NK-92 (cell line): ENCODE data around the gene SEC16A.

Source experiments
- DNase-seq: peaks from one replicate; lab custom pipeline; 2025; ENCODE audit not compliant: unreplicated experiment; lab: John Stamatoyannopoulos, UW

Gene SEC16A

DNA sequence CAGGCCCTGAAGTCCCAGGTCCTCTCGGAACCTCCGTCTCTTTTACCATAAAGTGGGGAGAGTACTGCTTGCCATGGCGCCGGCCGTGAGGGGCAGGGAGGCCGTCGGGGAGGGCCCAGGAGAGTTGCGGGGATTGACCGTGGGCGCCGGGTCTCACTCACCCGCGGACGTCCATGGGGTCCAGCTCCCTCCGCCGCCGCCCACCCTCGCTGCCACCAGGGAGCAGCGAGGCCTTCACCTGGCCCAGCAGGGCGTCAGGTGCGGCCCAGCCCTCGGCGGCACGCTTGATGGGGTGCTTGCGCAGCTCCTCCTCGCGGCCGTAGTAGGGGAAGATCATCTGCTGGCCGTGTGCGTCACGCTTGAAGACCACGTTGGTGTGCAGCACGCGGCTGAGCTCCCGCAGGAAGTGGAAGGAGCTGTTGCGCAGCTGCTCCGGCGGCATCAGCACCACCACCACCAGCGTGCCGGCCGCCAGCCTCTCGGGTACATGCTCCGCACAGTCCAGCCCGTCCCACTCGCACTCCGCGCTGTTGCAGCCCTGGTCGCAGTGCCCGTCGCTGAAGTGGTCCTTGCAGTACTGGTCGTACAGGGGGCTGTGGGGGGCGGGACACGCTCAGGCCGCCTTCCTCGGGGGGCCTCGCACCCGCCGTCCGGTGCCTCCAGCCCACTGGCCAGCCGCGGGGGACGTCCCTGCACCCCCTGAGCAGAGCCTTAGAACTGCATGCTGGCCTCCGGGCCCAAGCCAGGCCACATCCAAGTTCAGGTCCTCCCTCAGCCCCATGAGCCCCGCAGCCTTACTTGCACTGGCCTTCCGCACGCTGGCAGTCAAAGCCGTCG is 21.9 kb upstream of the SEC16A start:
- DNase-seq = no peak

DNA sequence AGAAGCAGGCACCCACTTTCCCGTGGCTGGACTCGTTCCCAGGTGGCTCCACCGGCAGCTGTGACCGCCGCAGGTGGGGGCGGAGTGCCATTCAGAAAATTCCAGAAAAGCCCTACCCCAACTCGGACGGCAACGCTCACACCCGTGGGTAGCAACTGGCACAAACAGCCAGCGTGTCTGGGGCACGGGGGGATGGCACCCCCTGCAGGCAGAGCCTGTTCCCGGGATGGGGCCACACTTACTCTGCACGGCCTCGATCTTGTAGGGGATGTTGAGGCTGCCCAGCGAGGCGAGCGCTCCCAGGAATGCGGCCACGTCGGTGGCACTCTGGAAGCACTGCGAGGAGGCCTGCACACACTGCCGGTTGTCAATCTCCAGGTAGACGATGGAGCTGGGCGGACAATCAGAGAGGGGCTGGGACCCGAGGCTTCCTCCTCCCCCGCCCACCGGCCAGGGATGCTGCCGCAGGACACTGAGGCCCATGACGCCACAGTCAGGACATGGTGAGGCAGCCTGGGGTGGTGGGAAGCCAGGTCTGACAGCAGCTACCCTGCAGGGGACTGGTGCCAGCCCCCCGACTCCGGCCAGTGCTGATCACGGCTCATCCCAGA is 20.2 kb upstream of the SEC16A start:
- DNase-seq = no peak

DNA sequence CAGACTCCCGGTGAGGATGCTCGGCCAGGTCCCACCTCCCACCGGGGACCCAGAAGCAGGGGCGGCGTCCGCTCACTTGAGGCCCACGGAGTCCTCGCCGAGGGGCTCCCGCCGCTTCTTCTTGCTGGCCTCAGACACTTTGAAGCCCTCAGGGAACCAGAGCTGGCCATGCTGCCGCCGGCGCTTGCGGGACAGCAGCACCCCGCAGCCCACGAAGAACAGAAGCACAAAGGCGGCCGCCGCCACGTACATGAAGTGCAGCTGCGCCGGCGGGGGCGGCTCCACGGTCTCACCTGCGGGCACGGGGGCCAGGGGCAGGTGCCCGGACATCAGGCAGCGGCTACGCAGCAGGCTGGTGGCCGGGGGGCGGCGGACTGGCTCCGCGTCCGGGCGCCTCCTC is 19.4 kb upstream of the SEC16A start:
- DNase-seq = no peak

DNA sequence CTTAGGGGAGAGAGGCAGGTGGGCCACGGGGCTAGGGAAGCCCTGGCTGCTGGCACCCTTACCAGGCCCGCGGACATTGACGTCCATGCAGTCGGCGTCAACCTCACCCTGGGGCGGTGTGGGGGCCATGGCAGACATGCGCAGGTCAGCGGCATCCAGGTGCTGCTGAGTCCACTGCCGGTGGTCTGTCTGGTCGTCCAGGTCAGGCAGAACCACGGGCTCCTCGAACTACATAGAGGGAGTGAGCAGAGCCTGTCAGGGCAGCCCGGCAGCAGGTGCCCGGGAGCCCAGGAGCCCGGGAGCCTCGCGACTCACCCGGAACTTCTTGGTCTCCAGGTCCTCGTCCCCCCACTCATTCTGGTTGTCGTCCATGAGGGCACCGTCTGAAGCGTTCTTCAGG is 18.8 kb upstream of the SEC16A start:
- DNase-seq = no peak

DNA sequence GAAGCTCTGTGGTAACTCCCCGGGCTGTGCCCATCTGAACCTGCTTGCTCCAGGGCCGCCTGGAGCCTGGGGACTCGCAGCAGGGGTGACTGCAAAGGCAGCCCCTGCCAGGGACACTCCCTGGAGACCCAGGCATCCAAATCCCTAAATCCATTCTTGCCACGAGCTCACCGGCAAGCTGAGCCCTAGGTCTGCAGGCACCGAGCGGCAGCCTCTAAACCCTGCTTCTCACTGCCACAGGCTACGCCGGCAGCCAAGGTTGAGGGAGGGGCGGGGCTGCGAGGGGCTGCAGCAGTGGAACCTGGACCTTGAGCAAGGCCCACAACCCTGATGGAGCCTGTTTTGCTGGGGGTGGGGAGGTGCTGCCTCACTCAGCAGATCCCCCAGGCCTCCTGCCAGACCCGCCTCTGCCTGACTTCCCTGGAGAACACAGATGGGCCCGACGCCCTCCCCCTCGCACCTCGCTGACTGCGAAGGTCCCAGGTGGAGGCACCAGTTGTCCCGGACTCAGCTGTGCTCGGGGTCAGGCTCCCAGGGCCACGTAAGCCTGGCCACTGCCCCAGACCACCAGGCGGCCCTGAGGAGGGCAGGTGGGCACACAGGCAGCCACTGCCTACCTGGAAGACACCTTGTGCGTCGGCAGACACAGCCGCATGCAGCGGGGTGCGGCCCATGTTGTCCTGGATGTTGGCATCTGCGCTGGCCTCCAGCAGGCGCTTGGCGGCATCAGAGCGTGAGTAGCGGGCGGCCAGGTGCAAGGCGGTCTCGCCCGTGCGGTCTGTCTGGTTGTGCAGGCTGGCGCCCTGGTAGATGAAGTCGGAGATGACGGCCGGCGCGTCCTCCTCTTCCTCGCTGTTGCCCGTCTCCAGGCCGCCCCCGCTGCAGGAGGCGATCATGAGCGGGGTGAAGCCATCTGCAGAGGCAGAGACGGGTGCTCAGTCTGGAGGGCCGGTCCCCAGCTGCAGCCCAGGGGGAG is 17.4 kb upstream of the SEC16A start:
- DNase-seq = no peak

DNA sequence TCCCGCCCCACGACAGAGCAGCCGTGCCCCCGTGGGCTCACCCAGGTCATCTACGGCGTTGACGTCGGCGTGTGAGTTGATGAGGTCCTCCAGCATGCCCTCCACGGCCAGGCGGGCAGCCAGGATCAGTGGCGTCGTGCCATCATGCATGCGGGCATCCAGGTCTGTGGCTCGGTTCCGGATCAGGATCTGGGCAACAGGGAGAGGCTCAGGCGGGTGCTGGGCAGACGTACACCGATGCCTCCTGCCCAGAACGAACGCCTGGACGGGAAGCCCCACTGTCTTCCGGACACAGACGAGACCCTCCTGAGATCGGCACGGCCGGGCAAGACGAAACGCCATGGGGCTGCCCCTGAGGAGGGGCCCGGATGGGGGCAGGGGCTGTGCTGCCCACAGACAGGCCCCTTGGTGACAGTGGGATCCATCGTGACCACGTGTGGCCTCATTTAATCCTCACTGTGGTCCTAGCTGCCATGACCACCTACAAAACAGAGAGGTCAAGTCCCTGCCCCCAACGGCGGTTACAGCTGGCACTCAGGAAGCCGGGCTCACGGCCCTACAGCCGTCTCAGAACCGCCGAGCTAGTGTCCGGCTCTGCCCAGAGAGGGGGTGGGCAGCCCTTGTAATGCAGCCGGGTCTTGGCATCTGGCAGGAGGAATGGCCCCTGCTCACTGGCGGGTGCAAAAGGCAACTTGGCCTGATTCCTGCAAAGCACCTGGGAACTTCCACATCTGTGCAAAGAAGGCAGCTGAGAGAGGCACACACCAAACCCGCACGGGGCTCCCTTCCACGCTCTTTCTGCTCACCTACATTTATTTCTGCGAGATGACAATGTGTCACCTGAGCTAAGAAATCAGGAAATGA is 16.5 kb upstream of the SEC16A start:
- DNase-seq = no peak

DNA sequence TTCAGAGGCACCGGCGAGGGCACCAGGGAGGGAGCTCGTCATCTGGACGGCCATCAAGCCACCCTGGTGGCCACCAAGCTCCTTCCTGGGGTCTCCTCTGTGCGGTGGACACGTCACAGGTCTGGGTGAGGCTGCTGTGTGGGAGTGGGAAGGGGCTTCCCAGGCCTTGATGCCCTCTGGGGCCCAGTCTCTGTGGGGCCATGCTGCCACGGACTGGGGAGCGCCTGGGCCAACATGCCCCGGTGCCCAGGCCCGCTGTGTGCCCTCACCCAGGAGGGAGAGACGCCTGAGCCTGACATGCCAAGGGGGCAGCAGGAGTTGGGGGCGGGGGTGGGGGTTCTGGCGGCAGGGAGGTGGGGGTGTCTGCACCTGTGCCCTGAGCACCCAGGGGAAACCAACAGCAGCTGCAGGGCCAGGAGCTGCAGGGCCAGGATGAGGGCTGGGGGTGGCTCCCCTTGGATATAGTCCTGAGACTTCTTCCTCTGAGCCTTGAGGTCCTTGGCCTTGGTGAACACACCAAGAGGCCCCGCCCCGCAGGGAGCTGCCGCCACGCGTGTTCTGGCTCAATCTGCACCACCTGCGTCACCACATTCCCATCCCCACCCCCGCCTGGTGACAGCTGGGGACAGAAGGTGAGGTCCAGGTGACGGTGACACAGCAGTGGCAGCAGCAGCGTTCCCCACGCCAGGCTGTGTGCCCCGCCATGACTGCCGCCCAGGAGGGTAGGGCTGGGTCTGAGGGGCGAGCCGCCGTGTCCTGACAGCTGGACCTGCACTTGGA is 15.3 kb upstream of the SEC16A start:
- no peak for DNase-seq

DNA sequence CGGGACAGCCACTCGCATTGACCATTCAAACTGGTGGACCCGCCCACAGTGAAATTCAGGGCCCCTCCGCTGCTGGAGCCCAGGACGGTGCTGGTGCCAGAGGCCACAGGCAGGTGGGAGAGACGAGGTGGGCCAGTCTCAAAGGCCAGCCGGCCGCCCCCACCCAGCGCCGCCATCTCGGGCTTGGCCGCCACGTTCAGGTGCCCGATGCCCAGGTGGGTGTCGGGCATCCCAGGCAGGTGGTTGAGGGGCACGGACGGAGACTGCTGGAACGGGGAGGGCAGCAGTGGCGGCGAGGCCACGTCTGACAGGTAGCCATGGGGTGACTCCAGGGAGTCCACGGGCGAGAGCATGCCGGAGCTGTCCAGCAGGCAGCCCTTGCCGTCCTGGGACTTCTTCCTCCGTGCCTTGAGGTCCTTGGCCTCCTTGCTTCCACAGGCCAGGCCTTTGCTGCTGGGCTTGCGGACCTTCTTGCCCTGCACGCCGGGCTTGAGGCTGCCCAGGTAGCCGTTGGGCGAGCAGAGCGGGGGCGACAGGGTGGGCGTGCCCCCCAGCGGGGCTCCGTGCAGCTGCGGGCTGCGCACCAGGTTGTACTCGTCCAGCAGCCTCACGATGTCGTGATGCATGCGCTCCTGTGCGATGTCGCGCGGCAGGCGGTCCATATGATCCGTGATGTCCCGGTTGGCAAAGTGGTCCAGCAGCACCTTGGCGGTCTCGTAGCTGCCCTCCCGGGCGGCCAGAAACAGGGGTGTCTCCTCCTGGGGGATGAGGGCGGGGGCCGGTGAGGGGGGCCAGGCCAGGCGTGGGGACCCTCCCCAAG is 14.2 kb upstream of the SEC16A start:
- DNase-seq = no peak

DNA sequence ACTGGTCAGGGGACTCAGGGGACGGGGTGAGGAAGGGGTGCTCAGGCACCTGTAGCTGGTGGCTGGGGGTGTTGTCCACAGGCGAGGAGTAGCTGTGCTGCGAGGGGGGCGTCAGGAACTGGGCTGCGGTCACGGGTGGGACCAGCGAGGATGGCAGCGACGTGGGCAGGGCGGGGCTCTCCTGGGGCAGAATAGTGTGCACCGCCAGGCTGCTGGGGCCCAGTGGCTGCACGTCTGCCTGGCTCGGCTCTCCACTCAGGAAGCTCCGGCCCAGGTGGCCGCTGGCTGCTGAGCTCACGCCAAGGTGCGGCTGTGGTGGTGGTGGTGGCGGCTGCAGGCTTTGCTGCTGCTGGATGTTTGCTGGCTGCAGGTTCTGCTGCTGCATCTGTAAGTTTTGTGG is 13.3 kb upstream of the SEC16A start:
- no peak for DNase-seq

DNA sequence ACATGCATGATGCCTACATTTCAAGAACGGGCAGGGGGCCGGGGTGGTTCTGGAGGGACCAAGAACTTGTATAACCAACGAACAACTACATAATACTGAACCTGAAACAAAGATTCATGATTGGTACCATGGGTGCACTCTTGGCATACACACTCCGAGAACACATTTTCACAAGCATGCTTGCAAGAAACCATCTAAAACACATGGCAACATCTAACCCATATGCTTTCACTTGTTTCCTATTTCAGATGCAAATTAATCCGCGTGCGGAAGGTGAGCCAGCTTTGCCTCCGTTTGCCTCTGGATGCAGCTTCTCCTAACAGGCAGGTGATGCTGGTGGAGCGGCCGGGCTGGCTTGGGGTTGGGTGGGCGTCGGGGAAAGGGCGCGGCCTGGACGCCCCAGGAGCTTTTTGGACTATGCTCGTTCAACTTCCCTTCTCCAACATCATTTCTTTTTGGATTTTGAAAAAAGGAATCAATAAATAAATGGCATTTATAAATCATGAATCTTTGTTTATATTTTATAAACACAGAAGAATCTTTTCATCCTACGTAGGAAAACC is 12.5 kb upstream of the SEC16A start:
- no peak for DNase-seq

DNA sequence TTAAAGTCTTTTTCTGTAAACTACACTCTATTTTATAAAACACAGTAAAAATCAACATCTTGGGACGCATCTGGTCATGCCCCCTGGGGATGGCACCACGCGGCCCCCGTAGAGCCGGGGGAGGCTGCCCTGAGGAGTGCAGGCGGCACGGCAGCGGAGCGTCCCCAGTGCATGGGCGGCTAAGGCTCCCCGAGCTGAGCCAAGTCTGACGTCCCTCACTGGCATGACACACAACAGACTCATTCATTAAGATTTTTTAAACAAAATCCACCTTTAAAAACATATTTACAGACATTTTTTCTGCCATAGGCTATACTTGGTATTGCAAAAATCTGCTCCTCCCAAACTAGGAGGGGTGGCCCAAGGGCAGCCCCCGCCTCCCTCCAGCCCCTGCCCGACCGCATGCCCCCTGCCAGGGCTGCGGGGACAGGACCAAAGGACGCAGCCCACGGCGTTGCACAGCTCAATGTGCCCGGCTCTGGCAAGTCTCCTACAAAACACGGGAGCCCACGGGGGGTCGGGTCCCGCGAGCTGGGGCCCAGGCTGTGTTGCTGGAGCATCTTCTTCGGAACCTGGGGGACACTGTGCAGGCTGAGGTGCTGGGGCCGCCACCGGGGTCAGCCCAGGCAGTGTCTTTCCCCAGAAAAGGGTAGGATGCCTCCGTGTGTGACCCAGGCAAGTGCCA is 11.8 kb upstream of the SEC16A start:
- no peak for DNase-seq

DNA sequence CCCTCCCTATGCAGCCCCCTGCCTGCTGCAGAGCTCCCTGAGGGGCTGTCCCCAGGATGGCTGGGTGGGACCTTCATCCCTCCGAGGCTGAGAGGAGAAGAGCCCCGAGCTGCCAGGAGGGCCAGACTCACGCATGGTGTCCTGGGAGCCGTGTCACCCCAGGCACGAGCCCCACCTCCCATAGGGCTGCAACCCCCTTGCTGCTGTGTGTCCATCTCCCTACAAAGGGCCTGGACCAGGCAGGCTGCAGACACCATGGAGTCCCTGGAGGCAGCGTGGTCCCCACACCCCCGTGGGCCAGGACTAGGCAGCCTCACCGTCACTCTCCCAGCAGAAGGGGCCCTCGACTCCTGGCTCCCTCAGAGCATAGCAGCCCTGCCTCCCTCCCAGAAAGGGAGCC is 11.2 kb upstream of the SEC16A start:
- no peak for DNase-seq

DNA sequence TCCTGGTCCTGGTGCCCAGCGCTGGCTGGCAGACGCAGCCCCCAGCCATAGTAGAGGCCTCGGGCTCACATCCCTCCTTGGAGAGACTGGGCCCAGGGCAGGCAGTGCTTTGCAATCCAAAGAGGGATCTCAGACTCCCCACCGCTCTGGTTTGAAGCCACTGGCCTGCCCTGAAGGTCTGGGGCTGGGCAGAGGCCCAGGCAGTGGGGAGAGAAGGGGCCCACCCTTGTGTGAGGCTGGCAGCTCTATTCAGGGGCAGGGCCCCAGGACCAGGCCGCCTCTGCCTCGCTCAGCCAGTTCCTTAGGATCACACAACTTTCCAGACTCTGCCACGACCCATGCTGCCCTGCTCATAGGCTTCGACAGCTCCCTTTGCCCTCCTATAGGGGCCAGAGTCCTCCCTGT is 10.7 kb upstream of the SEC16A start:
- DNase-seq = no peak

DNA sequence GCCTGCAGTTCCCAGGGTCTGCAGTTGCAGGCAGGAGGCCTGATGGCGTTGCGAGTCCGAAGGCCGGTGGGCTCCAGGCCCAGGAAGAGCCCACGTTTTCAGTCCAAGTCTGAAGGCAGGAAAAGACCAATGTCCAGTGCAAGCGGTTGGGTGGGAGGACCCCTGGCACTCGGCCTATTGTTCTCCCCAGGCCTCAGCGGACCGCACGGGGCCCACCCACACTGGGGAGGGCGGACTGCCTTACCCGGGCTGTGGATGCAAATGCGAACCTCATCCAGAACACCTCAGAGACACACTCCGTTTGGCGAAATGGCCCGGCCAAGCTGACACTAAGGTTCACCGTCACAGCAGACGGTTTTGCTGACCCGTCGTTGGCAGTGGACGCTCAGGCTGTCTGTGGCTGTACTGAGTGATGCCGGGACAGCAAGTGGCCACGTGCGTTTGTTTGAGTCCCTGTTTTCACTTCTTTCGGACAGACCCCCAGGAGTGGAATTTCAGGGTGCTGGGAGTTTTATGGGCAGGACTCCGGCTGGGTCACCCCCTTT is 10.2 kb upstream of the SEC16A start:
- no peak for DNase-seq

DNA sequence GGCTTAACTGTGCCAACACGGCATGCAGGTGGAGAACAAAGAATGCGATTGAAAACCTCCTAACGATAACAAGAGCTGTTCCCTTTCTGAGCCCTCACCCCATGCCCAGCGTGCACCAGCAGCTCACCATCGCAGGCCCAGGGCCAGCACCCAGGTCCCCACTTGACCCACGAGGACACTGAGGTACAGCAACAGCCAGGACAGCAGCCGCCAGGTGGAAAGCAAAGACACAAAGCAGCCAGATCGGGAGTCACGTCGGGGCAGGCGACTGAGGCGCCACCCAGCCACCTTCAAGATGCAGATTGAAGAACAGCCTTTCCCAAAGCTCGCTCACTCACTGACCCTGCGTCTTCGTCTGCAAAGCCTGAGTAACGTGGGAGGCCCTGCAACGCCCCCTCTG is 6.9 kb upstream of the SEC16A start:
- DNase-seq = no peak

DNA sequence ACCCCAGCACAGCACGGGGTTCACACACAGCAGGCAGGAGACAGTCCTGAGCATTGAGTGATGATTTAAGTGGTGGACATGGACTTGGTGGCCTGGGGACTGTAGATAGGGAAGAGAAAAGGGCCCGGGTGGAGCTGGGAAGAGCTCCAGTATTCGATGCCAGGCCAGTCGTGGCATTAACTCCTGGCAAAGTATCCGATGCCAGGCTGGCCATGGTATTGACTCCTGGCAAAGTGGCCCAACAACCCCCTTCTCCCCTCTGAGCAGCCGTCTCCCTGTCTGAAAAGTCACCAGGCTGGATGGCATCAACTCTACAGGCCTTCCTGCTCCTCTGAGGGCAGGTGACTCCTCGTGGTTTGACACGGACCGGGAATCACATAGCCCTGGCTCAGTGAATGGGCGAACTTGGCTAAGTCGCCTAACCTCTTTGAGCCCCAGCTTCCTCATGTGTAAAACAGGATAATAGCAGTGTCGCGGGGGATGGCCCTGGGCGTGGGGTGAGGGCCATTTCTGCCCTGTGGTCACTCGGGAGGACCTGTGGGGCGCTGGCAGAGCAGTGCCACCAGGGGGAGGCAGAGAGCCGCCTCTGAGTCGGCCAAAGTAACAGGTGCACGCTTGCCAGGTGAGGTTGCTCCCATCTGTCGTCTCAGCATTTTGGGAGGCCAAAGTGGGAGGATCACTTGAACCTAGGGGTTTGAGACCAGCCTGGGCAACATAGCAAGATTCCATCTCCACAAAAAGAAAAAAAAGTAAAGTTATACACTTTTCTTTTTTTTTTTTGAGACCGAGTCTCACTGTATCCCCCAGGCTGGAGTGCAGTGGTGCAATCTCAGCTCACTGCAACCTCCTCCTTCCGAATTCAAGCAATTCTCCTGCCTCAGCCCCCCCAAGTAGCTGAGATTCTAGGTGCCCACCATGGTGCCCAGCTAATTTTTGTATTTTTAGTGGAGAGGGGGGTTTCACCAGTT is 5.7 kb upstream of the SEC16A start:
- DNase-seq = no peak

DNA sequence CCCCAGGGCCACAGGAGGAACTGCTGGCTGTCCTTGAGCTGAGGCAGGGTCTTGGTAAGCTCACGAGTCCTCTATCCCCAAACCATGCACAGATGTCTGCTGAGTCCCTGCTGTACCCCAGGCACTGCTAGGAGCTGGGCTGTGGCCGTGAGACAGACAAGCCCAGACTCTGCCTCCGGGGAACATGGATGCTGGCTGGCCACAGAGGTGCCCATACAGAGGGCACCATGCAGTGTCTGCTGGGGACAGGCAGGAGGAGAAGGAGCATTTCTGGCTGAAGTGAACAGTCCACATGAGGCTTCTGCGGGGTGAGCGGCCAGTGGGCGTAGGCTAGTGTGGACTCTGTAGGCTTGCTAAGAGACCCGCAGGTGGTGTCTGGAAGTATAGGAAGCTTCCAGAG is 4.8 kb upstream of the SEC16A start:
- no peak for DNase-seq
